ENCODE measurements around the gene GJA4.
"Not testable (repeated sequence)": the region's sequence is repeated elsewhere in the genome, so short reads cannot be mapped to it uniquely, and the experiment has no call there.

The GJA4 gene

DNA sequence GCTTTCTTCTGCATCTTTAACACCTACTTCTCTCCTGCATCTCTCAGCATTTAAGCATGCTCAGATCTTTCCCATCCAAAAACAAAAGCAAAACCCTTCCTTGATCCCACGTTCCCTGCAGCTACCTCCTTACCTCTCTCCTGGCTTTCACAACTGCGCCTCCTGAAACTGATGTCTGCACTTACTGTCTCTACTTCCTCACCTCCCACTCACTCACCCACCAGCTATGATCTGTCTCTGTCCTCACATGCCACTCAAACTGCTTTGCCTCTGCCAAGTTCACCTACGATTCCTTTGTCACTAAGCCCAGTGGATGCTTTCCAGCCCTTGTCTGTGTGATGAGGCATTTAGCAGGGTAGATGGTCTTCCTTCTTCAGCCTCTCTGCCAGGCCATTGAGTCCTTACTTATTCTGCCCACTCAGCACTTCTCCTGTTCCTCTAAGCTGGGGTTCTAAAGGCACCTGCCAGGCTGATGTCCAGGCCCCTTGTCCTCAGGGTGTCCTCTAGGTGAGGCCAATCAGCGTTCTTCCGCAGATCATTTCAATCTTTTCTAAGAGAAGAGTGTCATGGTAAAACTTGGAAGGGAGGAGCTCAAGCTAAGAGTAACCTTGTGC, 21.8 kb upstream of the GJA4 start:
- DNase-seq = no peak

DNA sequence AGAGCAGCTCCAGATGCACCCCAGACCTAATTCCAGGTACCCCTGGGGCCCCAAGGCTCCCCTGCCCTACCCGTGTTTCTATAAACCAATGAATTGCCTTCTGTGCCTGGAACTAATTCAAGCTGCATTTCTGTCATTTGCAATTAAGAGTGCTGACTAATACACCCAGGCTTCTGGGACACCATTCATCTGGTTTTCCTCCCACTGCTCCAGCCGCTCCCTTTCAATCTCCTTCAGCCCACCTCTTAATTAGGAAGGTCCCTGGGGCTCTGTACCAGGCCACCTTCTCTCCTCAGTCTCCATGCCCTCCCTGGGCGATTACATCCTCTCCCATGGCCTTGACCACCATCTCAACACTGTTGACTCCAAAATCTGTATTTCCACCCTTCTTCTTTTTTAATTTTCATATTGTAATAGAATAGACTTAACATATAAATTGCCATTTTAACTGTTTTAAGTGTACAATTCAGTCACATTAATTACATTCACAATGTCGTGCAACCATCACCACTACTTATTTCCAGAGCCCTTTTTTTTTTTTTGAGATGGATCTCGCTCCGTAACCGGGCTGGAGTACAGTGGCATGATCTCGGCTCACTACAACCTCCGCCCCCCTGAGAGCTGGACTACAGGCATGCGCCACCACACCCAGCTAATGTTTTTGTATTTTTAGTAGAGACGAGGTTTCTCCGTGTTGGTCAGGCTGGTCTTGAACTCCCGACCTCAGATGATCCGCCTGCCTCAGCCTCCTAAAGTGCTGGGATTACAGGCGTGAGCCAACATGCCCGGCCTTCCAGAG, 21.0 kb upstream of the GJA4 start:
- DNase-seq = no peak

DNA sequence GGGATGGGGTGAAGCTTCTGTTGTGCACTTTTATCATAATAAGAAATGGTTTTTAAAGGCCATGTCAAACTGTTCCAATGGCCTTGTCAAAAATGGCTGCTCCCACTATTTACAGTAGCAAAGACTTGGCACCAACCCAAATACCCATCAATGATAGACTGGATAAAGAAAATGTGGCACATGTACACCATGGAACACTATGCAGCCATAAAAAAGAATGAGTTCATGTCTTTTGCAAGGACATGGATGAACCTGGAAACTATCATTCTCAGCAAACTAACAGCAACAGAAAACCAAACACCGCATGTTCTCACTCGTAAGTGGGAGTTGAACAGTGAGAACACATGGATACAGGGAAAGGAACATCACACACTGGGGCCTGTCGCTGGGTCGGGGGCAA, 19.7 kb upstream of the GJA4 start:
- not testable (repeated sequence) for DNase-seq

DNA sequence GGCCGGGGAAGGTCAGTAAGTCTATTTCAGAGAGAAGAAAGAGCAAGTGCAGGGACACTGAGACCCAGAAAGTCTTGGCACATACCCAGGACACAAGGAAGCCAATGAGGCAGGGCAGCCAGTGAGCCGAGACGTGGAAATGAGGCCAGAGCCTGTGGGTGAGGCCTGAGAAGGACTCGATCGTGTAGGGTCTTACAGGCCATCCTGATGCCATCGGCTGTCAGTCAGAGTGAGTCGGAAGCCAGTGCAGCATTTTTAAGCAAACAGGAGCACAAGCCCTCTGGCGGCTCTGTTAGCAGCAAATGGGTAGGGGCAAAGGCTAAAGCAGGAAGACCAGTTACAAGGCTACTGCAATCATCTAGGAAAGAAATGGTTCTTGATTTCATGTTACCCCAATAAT, 17.8 kb upstream of the GJA4 start:
- no peak for DNase-seq

DNA sequence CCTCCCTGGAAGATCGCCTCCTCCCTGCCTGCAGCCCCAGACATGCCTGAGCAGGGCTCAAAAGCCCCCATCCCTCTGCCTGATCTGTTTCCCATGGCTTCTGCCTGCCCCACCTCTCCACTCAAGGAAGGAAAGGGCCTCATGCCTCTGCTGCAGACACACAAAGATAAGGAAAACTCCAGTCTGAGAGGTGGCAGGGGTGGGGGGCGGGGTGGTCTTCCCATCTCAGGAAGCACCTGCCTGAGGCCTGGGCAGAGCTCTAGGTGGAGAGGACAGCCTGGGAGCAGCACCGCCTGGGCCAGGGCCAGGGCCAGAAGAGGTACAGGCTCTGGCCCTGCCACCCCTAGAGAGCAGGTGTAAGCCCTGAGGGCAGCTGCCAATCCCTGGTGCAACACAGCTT, 15.9 kb upstream of the GJA4 start:
- no peak for DNase-seq

DNA sequence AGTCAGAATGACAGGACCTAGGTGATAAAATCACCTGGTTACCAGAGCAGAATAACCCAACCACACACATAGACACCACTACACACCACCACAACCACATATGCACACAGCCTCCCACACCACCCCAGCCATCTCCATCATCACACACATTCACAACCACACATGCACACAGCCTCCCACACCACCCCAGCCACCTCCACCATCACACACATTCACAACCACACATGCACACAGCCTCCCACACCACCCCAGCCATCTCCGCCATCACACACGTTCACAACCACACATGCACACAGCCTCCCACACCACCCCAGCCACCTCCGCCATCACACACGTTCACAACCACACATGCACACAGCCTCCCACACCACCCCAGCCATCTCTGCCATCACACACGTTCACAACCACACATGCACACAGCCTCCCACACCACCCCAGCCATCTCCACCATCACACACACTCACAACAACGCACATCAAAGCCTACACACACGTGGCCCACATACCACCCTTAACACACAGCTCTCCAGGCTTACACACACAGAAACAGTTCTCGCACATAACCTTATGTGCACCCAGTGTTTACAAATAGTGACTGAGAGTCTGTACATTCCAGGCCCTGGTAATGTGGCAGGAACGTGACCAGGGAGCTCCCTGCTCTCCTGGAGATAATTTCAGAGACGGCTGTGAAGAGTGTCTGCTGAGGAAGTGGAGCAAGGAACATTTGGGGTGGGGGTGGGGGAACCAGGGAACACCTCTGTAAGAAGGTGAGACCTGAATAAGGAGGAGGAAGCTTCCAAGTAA, 15.1 kb upstream of the GJA4 start:
- DNase-seq = no peak

DNA sequence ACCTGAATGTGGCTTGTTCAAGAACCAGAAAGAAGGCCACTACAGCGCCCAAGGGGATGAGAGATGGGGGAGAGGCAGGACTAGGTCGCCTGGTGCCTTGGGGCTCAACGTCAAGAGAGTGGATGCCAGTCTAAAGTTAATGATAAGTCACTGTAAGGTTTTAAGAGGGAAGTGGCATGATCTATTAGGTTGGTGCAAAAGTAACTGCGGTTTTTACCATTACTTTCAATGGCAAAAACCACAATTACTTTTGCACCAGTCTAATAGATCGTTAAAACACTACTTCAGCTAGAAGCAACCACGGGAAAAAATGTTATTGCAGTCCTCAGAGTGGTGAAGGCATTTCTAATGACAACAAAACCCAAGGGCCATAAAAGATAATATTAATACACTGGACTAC, 14.4 kb upstream of the GJA4 start:
- no peak for DNase-seq

DNA sequence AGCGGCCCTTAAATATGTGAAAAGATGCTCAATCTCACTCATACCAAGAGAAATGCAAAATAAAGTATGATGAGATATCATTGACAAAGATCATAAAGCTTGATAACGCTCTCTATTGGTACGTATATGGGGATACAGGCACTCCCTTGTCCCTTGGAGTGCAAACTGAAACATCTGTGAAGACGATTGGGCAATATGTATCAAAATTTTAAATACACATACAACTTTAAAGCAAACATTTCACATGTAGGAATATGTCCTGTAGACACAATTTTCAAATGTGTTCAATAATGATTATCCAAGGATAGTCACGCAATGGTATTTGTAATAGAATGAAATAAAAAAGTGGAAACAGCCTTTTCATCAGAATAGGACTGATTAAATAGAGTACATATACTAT, 13.8 kb upstream of the GJA4 start:
- DNase-seq = no peak

DNA sequence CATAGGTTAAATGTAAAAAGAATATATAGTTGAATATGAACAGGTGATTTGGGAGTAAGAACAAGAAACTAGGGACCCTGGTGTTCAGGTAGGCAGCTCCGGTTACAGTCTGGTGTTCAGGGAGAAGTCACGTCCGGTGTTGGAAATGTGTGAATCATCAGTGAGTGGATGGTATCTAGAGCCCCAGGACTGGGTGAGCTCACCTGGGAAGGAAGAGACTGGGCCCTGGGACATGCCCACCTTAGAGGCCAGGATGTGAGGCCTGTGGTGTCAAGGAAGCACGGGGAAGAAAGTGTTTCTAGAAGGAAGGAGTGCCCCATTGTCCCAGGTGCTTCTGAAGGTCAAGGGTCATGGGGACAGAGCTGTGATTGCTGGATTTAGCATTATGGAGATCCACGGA, 13.3 kb upstream of the GJA4 start:
- no peak for DNase-seq

DNA sequence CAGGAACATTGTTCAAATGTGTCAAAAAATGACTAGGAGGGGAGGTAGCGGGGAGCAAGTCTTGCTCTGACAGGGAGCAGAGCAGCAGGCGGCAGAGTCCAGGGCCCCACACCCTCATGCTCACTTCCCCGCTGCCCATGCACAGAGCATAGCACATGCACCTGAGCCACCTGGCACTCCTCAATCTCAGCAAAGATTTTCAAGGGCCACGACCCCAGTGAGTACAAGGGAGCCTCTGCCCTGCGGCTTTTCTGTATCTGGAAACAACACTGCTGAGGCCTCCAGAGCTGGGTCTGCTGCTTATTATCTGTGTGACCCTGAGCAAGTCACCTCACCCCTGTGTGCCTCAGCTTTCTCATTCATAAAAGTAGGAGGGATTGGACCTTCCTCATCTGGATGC, 12.8 kb upstream of the GJA4 start:
- no peak for DNase-seq

DNA sequence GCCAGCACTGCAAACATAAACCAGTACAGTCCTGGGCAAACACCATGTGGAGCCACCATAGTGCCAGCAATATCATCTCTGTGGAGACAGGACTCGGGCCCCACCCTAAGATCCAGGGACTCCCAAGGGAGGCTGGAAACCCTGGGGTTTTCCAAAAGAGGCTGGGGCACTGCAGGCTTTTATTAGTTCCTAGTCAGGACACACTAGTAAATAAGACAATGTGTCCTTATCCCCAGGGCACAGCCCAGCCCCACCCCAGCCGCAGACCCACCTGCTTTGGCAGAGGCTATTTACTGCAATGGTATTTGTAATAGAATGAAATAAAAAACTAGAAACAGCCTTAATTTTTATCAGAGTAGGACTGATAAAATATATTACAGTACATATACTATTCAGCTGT, 12.3 kb upstream of the GJA4 start:
- DNase-seq = no peak

DNA sequence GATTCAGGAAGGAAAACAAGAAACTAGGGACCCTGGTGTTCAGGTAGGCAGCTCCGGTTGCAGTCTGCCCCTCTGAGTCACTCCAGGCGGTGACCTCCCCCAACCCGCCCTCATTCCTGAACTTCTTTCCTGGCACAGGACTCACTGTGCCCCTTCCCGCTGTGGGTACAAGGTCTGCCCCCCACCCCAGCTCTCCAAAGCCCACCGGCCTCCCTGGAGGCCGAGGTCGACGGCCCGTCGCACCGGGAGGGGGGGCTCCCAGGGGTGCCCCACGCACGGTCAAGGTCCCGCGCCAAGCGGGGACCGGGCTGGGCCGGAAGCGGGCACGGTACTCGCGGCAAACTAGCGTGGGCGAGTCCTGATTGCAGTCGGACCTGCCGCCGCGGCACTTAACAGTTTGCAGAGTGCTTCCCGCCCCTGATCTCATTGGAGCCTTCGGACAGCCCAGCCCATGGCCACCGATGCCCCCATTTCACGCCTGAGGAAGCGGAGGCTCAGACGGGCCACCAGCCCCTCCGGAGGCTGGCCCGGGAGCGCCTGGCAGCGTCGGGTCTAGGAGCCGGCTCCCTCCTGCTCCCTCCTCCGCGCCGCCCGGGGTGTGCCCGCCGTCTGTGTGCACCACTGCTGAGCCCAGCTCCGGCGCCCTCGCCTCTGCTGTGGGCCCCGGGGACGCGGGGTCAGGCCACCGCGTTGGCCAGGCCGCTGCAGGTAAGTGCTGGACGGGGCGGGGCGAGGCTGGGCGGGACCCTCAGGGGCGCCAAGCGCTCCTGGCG, 11.5 kb upstream of the GJA4 start, which contains the start of gene GJB3:
Gene GJB3, plus strand, starts transcription at position 144 of the 773 bp plus-strand sequence. CDS start 3,549 bp downstream, outside the sequence.
- peak; percentile 65 for DNase-seq

DNA sequence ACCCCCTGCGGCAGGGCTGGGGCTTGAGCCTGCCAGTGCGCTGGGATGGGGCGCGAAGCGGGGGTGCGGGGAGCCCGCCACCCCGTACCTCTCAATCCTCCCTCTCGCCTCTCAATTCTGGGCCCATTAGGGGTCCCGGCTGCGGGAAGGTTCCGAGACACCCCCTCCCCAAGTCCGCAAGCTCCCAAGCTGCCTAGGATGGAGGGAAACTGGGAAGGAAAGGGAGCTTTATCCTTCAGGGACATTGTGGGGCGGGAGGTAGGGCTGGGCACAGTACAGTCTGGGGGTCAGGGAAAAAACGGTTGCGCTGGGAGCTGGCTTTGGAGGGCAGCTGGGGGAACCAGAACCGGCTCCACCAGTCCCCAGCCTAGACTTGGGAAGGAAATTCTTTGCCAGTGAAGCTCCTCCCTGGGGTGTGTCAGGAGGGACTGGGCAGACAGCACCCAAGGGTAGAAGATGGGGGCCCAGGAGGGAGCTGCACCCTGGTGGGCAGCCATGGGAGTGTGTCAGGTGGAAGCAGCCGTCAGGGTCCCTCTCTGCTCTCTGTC, 10.9 kb upstream of the GJA4 start:
- DNase-seq = peak; percentile 64

DNA sequence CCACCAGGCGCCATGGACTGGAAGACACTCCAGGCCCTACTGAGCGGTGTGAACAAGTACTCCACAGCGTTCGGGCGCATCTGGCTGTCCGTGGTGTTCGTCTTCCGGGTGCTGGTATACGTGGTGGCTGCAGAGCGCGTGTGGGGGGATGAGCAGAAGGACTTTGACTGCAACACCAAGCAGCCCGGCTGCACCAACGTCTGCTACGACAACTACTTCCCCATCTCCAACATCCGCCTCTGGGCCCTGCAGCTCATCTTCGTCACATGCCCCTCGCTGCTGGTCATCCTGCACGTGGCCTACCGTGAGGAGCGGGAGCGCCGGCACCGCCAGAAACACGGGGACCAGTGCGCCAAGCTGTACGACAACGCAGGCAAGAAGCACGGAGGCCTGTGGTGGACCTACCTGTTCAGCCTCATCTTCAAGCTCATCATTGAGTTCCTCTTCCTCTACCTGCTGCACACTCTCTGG, 8.0 kb upstream of the GJA4 start:
- peak; percentile 41 for DNase-seq

DNA sequence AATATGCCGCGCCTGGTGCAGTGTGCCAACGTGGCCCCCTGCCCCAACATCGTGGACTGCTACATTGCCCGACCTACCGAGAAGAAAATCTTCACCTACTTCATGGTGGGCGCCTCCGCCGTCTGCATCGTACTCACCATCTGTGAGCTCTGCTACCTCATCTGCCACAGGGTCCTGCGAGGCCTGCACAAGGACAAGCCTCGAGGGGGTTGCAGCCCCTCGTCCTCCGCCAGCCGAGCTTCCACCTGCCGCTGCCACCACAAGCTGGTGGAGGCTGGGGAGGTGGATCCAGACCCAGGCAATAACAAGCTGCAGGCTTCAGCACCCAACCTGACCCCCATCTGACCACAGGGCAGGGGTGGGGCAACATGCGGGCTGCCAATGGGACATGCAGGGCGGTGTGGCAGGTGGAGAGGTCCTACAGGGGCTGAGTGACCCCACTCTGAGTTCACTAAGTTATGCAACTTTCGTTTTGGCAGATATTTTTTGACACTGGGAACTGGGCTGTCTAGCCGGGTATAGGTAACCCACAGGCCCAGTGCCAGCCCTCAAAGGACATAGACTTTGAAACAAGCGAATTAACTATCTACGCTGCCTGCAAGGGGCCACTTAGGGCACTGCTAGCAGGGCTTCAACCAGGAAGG, 7.4 kb upstream of the GJA4 start:
- DNase-seq = peak; percentile 42

DNA sequence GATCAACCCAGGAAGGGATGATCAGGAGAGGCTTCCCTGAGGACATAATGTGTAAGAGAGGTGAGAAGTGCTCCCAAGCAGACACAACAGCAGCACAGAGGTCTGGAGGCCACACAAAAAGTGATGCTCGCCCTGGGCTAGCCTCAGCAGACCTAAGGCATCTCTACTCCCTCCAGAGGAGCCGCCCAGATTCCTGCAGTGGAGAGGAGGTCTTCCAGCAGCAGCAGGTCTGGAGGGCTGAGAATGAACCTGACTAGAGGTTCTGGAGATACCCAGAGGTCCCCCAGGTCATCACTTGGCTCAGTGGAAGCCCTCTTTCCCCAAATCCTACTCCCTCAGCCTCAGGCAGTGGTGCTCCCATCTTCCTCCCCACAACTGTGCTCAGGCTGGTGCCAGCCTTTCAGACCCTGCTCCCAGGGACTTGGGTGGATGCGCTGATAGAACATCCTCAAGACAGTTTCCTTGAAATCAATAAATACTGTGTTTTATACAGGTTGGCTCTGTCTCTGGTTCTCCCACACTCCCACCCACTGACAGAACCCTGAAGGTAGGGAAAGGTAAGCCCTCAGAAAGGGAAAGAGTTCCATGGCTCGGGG, 6.8 kb upstream of the GJA4 start:
- peak; percentile 42 for DNase-seq

DNA sequence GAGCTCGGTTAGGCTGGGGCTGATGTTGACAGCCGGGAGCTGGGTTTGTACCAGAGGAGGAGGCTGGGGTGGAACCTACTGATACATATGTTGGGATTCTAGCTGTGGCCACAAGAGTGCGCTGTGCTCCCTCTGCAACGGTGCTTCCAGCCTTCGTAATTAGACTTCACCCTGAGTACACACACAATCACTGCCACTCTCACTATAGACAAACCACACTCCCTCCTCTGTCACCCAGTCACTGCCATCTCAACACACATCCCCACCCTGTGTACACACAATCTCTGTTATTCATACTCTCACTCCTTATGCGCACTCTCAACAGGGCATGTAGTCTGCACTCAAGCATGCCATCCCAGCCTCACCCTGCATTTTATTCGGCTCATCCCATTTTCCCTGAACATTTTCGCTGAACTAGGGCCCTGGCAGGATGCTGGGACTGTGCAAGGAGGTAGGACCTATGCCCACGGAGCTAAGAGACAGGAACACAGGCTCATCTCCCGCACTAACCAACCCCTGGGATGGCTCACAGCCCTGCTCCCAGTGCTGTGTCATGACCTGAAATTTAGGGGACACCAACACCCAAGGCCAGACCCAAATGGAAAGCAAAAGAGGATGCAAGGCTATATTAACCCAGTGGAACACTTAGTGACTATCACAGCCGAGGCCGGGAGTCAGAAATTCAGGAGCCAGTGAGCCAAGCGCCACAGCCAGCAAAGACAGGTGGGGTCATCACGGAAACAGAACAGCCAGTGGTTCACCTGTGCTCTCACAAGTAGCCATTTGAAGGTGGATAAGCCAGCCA, 6.1 kb upstream of the GJA4 start:
- DNase-seq = peak; percentile 85

DNA sequence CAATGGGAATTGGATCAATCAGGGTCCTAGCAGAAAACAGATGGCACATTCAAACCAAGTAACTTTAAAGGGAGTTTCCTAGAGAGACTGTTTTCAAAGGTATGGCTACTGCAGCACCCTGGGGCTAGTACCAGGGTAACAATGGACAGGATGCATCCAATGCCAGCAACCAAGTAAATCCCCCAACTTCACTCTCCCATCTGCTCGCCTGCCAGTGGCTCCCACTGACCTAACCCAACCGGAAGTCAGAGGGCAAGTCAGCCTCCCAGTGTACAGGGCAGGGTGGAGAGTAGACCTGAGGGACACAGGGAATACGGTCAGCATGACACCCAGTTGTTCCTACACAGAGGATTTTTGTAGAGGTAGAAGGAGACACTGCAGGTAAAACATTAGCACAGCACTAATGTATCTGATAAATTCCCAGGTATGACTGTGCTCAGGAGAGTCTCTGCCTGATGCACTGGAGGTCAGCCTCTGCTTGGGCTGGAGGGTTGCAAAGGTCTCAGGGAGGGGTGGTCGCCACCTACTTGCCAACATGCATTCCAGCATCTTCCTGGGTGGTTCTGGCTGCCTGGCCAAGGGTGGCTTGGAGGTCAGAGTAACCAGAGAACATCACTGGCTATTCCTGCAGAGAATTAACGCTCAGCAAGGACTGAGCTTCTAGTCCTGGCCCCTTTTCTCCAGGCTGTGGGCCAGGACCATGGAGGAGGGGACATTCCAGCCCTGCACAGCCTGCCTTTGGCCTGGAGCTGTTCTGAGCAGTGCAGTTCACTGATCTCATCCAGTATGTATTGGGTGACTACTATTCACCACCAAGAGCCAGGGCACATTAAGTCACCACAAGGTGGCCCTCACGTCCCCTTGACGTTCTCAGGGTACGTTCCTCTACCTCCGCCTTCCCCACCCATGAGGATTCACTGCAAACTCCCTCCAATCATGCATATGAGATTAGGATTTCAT, 5.1 kb upstream of the GJA4 start:
- peak; percentile 70 for DNase-seq

DNA sequence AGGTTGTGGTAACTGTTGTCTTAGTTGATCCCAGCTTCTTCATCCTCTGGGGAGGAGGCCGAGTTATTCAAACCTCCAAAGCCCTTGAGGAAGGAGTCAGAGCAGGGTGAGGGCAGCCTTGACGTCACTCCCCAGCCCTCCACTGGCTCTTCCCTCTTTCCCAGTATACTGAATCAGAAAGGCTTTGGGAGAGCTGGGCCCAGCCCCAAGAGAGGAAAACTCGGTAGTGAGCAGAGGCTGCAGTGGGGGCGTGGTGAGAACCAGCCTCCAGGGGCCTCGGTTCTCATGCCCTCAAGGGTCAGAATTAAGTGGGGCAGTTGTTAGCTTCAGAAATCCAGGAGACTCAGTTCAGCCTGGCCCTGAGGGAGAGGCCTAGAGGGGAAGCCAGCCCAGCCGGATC, 1.8 kb upstream of the GJA4 start:
- no peak for DNase-seq

DNA sequence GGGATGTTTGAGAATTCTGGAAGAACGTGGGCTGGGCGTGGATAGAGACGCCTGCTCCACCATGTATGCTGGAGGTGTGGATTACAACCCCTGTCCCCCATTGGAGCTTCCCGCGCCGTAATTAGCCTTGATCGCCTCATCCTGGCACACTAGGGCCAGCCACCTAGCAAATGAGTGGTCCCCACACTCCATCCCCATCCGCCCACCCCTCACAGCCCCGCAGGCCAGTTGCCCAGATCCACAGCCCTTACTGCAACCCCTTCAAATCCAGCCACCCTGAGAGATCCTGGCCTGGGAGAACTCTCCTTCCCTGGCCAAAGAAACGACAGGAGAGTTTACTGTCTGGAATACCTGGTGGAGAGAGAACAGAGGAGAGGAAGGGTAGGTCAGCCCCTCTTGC, 375 bp upstream of the GJA4 start:
- no peak for DNase-seq
